WTC11 (cell line): ENCODE results near the gene CYP39A1.

Experiments used
- CTCF ChIP-seq: fragments of 200-600 bp; IDR thresholded peaks from 2 replicates; pipeline ENCODE4 v1.8.0; 2022; ENCODE audit warnings: antibody characterized with exemption
- JUN ChIP-seq: sonication (generic); formaldehyde crosslinking; IDR thresholded peaks from 2 replicates; pipeline ENCODE4 v1.8.0; 2023; ENCODE audit warnings: mild to moderate bottlenecking, missing genetic modification reagents
- MXD4 ChIP-seq: fragments of 250-450 bp; sonication (Bioruptor Pico); IDR thresholded peaks from 2 replicates; pipeline ENCODE4 v1.8.0; 2021; ENCODE audit warnings: mild to moderate bottlenecking, moderate library complexity, borderline replicate concordance
- NR2C2 ChIP-seq: sonication (generic); formaldehyde crosslinking; IDR thresholded peaks from 2 replicates; pipeline ENCODE4 v1.8.0; 2022; ENCODE audit warnings: mild to moderate bottlenecking, missing genetic modification reagents
- TF ChIP-seq, protein P1 (sequence below): fragments of 250-450 bp; sonication (Bioruptor Pico); IDR thresholded peaks from 2 replicates; pipeline ENCODE4 v2.1.2; 2022; ENCODE audit warnings: mild to moderate bottlenecking, moderate library complexity

- TF ChIP-seq CTCF (no peak), NR2C2 (CRISPR knock-in tag) (no peak), MXD4 (CRISPR knock-in tag) (no peak), JUN (CRISPR knock-in tag) (no peak)
- TF ChIP-seq, protein P1, sequence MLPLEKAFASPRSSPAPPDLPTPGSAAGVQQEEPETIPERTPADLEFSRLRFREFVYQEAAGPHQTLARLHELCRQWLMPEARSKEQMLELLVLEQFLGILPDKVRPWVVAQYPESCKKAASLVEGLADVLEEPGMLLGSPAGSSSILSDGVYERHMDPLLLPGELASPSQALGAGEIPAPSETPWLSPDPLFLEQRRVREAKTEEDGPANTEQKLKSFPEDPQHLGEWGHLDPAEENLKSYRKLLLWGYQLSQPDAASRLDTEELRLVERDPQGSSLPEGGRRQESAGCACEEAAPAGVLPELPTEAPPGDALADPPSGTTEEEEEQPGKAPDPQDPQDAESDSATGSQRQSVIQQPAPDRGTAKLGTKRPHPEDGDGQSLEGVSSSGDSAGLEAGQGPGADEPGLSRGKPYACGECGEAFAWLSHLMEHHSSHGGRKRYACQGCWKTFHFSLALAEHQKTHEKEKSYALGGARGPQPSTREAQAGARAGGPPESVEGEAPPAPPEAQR: no peak
Observed at GRCh38 chr6:46504242-46504641, 148.4 kb downstream of the CYP39A1 start.
